NCI-H1417 treated with DMSO at 0.1 percent for 48 hours (cell line): ENCODE results near the gene ZDHHC22.

Source experiments
- DNase-seq: peaks from one replicate; lab custom pipeline; 2025; lab: John Stamatoyannopoulos, UW

The ZDHHC22 gene

DNA sequence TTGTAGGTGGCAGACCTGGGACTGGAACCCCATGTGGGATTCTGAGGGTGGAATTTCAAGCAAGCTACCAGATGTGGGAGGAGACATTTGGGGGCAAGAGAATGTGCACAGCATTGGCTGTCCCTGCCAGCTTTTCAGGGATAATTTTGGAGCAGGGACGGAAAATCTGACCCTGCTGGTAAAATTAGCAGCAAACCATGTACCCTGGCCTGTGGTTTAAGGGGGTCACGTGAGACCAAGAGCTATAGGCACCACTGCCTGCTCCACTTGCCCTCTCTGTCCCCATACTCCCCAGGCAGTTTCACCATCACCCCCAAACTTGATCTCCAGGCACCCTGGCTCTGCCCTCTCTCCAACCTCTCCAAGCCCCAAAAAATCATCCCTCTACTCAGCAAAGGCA, 13.5 kb upstream of the ZDHHC22 start:
- no peak for DNase-seq

DNA sequence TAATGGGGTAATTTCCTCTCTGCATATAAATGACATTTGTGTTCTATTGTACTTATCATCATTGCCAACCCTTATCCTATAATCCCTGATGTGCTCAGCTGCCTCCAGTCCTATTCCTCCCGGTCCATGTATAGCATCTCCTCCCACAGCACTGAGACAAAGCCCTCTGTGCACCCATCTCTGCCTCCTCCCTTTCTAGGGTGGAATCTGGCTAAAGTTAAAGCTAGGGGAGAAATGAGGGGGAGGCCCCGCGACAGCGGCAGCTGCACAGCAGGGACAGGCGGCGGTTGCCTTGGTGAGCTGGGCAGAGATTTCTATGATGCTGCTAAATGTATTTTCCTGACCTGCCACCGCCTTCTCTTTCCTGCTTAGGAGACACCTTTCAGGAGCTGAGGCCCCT, 12.8 kb upstream of the ZDHHC22 start:
- peak; percentile 47 for DNase-seq

DNA sequence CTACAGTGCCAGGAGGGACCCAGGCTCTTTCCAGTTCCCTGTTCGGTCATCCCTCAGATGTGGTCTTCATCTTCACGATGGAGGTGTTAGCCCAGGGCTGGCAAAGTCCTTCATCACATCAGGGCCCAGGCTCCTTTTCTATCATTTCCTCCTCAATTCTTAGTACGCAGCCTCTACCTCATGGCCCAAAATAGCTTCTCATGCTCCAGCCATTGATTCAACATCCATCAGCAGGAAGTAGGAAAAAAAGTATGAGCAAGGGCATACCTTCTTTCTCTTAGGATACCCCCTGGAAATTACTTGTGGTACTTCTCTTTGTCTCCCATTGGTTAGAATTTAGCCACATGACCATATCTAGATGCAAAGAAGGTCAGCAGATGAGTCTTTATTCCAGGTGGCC, 12.2 kb upstream of the ZDHHC22 start:
- DNase-seq: no peak

DNA sequence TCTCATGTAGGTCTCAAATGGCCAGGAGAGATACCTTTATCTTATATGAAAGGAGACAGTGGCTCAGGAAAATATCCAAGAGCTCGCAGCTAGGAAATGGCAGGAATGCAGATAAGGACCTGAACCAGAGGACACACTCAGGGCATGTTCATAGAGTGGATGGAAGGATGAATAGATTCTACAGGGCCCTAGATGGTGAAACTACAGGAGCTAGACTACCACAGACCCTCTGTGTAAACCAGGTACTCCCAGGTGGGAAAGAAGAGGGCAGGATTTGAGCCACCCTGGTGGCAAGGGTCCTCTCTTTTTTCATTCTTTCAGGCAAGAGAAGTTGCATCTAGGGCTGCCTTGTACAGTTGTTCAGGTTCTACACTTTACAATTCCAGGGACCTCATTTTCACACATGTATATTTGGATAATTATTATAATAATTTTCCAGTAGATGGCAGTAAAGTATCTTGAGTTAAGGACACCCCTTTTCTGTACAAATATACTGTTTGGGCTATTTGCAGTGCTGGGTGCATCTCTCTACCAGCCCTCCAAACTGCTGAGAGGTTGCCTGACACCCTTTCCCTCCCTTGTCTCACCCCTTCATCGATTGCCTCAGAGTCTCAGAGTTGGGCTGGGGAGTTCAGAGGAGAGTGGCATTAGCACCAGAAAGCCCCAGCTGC, 10.5 kb upstream of the ZDHHC22 start:
- peak; percentile 61 for DNase-seq

DNA sequence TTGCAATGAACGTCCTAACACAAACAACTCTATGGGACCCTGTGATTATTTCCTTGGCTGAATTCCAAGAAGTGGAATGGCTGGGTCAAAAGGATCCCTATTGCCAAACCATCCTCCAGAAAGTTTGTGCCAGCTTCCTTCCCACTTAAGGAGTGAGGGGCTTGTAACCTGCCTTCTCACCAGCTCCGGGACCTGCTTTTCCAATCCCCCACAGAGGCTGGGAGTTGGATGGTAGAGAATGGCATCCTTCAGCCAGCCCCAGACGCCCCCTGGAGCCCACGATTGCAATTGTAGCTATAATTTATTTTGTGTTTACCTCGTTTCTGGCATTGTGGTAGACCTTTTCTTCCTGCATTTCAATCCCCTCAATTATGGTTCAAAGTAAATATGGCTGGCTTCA, 9.7 kb upstream of the ZDHHC22 start:
- DNase-seq: no peak

DNA sequence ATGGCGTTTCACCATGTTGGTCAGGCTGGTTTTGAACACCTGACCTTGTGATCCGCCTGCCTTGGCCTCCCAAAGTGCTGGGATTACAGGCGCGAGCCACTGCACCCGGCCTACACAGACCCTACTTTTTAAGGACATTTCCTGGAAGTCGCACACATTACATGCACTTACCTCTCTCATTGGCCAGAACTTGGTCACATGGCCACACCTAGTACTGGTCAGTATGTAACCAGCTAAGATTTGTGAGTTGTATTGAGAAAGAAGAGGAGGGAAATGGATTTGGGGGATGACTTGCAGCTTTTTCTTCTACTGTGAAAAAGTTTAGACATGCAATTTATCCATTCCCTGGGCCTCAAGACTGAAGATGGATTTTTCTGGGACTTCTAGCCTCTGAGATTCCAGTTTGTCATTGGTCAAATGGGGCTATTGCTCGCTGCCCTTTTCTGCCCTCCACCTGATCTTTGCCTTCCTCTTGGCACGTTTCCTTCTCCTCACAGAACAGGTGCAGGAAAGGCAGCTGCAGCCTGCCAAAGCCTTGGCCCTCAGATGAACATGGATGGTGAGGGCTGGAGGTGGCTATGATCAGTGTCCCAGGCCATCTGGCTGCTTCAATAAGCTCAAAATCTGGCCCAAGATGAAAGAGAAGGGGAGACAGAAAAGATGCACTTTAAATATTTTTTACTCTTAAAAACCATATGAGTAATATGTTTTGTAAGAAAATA, 7.1 kb upstream of the ZDHHC22 start:
- no peak for DNase-seq

DNA sequence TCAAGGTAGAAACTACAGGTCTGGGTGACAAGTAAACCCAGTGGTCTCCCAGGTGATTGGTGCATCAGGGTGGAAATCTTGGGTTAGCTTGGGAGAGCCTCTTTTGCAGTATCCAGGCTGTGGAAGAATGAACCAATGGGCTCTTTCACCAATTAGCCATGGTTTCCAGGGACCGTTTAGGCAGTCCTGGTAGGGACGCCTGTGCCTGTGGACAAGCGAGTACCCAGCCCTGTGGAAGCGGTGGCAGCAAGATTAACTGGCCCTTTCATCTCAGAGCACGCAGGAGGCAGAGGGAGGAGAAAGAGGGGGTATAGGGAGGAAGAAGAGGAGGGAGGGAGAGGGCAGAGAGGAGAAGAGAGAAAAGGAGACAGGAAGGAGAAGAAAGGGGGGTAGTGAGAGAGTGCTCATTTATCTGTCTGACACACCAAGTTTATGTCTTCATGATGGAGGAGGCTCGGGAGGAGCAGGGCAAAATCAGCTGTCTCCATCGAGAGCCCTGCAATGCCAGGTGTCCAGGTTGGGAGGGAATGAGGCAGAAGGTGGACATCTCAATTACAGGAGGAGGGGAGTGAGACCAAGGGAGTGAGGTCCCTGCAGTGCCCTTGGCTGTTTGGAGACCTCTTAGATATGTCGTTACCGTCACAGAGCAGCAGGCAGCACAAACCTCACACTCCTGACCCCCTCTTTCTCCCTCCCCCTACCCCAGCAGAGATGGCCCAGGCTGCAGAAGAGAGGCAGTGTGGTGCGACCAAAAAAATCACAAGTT, 4.6 kb upstream of the ZDHHC22 start:
- no peak for DNase-seq

DNA sequence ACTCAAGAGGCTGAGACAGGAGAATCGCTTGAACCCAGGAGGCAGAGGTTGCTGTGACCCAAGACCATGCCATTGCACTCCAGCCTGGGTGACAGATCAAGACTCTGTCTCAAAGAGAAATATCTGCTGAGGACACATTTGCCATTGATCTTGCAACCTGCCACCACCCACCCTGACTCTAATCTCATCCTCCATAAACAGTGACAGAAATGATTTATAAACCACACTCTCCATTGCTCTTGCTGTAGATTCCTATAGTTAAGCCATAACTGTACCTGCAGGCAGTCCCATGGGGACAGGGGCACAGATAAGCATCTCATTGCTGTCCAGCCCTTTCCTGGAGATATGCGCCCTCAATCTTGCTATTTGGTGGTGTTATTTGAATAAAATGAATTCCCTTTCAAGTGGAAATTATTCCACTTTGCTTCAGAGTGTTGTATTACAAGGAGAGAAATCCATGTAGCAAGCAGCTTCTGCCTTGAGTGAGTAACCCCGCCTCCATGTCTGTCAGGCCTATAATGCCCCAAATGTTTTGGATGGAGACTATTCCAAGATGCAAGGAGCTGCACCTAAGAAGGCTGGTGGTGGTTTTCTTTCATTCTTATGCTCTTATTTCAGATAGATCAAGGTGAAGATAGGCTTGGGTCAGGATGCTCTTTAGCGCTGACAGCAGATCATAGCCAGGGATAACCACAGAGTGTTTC, 3.0 kb upstream of the ZDHHC22 start:
- no peak for DNase-seq

DNA sequence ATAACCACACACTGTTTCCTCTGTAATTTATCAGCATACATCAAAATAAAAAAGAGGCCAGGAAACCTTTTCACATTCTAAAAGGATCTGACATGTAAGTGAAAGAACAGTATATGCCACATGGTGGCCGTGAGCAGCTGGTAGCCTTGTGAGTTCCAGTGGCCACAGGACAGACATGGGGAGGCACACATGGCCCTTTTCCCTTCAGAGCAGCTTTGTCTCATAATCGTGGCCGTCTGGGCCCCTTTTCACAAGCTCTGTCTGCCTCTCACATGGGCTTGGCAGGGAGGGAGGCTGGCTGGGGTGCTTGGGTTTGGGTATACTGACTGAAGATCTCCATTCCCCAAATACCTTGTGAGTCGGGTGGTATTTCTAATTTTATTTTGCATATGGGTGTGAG, 1.5 kb upstream of the ZDHHC22 start:
- no peak for DNase-seq

DNA sequence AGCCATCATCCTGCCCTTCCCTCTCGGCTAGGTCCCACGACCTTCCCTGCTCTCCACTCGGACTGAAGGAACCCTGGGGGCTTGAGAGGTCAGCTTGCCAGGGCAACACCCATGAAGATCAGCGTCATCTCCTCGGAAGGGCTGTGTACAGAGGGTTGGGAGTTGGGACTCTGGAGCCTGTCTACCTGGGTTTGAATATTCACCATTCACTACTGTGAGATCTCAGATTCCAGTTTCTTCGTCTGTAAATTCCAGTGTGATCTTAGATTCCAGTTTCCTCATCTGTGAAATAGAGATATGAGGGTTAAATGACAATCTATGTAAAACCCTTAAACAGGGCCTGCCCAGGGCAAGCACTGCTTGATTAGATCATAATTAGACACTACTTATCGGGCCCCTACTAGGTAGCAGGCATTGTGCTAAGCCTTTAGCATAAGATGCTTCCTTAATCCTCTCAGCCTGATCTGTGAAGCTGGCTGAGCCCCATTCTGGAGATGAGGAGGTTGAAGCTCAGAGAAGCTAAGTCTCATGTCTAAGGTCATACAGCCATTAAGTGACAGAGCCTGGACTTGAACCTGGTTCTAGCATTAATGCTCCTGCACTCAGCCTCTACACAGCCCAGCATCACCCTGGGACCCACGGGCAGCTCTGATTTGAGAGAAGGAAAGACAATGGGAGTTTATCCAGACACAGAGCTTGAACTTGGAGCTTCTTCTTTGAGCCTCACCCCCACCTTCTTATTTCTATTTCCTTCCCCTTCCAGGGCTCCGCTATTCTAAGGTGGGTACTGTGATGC, 612 bp upstream of the ZDHHC22 start:
- no peak for DNase-seq

DNA sequence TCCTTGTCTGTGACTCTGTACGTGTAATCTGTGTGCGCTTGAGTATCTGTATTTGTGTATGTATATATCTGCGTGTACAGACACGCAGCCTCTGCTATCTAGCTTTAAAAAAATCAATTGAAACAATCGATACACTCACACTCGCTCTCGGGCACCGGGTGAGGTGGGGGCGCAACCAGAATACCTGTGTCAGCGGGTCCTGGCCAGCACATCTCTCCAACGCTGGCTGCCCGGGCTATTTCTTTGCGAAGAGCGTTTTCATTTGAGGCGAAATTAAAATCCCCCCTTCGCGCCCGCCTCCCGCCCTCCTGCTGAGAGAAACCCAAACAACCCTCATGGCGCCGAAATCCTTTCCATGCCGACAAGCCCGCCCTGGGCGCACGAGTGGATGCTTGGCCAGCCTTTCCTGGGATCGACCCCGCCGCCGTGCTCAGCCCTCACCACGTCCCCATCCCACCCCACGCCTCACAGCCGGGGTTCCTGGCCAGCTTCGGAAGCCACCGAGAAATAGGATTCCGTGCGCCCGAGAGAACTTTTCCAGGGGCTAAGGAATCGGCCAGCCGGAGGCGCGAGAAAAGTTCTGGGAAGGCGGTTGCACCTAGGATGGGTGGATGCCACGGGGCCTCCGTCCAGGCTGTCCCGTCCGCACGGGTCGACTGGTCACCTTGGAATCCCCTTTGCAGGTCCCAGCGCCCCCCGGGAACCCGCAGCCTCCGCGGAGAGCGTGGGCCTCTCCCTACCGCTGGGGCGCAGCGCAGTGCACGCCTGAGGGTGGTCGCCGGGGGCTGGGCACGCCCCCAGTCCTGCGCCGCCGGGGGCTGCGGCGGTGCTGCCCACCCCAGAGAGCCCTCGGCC, 1.0 kb downstream of the ZDHHC22 start:
- DNase-seq: no peak

DNA sequence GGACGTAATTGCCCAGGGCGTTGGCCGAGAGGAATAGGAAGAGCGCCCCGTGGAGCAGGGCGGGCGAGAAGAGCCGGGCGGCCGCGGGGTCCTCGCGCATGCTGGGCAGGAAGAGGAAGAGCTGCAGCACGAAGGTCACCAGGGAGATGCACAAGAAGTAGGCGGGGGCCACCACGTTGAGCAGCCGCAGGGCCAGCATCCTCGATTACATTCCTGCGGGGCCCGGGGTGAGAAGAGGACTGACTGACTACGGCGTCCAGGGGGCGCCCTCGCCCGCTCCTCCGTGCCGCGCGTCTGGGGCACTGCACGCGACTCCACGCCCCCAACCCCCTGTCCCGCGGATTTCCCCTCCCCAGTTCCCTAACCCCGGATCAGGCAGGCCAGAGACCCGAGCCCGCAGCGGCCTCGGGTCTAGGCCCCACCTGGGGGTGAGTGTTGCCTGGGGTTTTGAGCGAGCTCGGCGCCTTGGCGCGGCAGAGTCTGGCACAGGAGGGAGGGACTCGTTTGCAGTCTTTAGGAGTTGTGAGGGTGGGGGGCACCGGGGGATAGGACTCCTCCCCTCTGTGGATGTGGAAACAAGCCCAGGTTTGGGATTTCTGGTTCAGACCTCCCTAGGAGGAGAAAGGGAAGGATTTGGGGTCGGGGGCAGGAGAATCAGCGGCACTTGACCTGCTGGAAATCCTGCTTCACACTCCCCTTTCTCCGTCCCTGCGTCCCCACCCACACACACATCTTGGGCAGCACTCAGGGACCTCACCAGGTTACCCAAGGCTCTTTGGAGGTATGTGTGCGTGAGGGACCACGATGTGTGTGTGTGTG, 1.8 kb downstream of the ZDHHC22 start:
- no peak for DNase-seq

DNA sequence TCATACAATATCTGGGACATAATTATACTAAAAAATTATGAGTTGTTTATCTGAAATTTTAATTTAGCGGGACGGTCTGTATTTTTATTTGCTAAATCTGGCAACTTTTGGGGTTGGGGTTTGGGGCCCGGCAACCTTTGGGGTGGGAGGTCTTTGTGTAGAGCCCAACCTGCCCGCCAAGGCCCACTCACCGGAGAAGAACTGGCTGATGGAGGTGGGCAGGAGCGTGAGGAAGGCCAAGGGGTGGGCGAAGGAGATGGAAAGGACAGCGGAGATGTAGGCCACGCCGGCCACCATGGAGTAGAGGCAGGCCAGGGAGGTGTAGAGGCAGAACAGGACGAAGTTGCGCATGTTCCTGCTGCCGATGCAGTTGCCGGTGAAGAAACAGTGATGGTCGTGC, 2.6 kb downstream of the ZDHHC22 start:
- no peak for DNase-seq

DNA sequence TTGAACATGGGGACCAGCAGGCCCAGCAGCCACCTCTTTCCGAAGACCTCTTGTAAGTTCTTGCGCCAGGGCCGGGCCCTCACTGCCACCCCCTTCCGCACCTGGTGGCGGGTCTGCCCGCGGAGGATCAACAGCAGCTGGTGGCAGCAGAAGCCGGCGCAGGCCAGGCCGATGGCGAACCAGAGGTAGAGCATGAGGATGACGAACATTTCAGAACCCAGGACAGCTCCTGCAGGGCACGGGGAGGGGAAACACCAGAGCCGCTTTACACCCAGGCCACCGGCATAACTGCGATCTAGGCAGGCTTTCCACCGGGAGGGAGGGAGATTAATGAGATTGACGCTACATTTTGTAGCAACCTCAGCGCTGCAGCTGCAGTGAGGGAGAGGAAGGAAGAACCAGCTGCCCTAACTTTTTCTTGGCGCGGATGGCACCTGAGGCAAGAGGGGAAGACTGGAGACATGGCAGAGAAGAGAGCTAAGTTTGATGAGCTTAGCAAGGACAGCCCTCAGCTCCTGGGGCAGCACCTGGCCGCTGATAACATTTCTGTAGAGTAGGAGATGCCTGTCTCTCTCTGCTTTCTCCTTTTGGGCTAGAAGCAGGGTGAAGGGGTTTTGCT, 7.8 kb downstream of the ZDHHC22 start:
- DNase-seq: no peak

DNA sequence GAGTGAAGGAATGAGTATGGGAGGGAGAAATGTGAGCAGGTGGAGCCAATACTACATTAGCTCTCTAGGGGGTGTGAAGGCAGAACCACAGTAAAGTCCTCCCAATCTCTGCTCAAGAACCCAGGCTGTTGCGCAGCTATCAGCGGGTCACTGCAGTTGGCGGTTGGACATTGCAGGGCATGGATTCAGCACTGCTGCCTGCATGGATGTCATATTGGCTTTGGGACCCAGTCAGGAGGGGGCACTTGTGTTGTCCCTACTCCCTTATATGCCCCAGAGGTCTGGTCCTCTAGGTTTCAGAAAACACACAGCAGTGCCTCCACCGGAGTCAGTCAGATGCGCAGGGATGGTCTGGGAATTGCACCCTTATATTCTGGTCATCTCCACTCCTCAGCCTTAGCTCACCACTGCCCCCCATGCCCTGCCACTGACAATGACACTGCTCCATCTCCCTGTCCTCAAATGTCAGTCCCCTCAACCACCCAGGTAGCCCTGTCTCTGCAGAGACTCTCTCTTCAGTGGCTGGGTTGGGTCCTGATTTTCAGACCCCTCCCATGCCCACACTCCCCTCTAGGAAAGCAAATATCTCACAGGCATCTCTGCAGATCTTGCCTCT, 9.6 kb downstream of the ZDHHC22 start:
- DNase-seq: no peak

DNA sequence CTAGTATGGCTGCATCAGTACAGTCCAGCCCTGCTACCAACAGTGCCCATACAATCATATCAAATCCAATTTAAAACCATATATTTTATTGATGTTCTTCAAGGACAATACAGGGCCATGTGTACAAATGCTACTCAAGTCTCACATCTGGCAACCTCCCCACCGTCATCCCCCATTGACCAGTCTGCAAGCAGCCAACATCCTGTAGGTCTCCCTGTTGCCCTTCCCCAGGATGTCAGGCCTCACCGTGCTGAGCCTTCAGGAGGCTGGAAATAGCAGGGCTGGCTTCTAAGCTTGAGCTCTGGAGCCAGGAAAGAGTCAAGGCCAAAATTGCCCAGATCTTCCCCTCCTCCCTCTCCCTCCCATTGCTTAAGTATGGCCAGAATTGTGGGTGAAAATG, 10.4 kb downstream of the ZDHHC22 start:
- DNase-seq: no peak

DNA sequence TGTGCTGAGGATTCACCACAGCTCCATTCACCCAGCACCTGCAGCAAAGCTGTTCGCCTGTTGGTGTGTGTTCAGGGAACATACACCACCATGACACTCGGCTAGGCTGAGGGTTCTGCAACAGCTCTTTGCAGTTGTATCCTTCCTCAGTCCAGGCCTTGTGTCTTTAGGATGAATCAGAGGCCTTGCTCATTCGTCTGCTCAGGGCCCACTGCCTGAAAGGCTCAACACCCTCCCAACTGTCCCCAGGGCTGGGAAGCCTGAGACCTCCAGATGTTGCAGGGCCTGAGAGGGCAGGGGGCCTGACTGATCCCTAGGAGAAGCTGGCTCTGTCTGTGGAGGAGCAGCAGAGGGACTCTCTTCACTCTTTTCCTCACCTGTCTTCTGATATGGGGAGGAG, 11.2 kb downstream of the ZDHHC22 start:
- DNase-seq: no peak

DNA sequence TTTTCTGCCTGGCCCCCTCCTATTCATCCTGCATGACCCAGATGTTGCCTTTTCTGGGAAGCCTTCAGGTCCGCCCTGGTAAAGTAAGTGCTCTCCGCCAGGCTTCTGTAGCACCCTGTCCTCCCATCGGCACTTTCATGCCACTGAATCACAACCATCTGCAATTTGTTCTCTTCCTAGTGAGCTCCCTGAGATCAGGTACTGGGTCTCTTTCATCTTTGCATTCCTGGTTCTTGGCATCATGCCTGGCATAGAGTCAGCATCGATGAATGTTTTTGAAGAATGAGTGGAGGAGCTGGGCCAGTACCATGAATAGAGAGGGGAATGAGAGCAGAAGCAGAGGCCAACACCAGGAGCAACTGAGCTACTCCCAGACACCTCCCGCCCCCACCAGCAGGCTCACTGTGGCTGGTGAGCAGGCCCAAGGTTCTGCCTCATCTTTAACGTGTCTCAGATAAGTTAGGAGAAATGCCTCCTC, 13.1 kb downstream of the ZDHHC22 start:
- DNase-seq: no peak

DNA sequence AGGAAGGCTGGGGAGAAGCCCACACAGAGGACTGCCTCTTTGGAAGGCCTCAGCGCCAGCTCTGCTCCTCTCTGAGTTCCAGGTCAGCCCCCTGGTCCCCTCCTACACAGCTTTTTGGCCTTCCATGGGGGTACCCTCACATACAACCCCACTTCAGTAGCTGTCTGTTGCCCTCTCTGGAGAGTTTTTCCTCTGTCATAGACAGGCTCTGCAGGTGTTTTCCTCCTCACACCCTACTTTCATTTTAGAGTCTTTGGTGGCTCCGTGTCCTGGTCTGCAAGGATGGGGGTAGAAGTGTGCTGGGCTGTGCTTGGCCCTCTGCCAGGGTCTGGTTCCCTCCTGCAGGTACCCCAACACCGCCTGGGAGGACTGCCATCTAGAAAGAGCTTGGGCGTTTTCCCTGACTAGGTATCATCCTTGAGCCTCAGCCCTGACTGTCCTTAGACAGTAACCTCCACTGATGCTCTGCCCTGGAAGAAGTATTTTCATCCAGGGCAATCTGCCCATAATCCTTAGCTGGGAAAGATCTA, 15.1 kb downstream of the ZDHHC22 start:
- no peak for DNase-seq
